ENCODE measurements around the gene CACNA1G. TPM values are rescaled to one million over a fixed set of nuclear protein-coding genes. Genes with fewer than 3 reads are reported as not detected.

Gene CACNA1G
- total and polyA plus RNA-seq, 9 of the 15 experiments (the other 6 are each of a cell fraction or from before 2014, with no cell fraction given), result 0.01 TPM; not detected in 8

DNA sequence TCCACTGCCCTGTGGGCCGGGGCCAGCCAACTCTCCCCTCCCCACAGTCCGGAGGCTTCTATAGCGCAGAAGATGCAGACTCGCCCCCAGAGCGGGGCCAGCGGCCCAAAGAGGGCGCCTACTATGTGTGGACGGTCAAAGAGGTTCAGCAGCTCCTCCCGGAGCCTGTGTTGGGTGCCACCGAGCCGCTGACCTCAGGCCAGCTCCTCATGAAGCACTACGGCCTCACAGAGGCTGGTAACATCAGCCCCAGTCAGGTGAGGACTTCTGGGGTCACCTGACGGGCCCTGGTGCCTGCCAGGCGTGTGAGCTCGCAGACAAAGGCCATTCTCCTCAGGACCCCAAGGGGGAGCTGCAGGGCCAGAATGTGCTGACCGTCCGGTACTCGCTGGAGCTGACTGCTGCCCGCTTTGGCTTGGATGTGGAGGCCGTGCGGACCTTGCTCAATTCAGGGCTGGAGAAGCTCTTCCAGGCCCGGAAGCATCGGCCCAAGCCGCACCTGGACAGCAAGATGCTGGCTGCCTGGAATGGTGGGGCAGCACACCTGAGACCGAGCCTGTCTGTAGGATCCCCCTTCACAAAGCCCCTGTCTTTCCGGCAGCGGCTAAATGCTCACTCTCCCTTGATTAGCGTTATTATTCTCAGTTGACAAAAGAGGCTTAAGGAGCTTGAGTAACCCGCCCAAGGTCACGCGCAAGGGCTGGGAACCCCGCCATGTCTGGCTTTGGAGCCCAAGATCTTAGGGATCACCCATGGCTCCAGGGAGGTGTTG lies 9.7 kb upstream of the CACNA1G start (continued):
- TF ChIP-seq ZBTB33 (CRISPR knock-in tag; IDR thresholded peaks at IDR 0.05) (peak; percentile 87), SNAPC5 (CRISPR knock-in tag; IDR thresholded peaks at IDR 0.05) (no peak), KDM4B (IDR thresholded peaks at IDR 0.05; ENCODE audit: borderline replicate concordance in 2 of 2, low read depth in 1 of 2) (0 out of 4 replicates have a peak, but pooled peaks of 1 of the 2 experiments have one; percentile 16), CREB1 (IDR thresholded peaks at IDR 0.05) (no peak), CREB1 (CRISPR knock-in tag; IDR thresholded peaks at IDR 0.05) (peak; percentile 14; the same call in 1 of the 2 replicates), KLF16 (IDR thresholded peaks at IDR 0.05) (peak; percentile 49; the same call in 1 of the 2 replicates), CREM (IDR thresholded peaks at IDR 0.05; ENCODE audit: low read depth) (peak; percentile 48; the same call in 1 of the 2 replicates), TCF3 (CRISPR knock-in tag; IDR thresholded peaks at IDR 0.05) (no peak), MAZ (CRISPR knock-in tag; conservative IDR thresholded peaks at IDR 0.05 in 1 of 2, IDR thresholded peaks at IDR 0.05 in 1 of 2) (peak; percentile 49 to 61; a peak in 3 of 4 replicates), ZNF766 (CRISPR knock-in tag; conservative IDR thresholded peaks at IDR 0.05) (no peak), BHLHE40 (IDR thresholded peaks at IDR 0.05; ENCODE audit: low read length) (peak; percentile 82), ETS1 (conservative IDR thresholded peaks at IDR 0.05; ENCODE audit: control insufficient read depth, low read depth, low read length) (no peak), EHMT2 (IDR thresholded peaks at IDR 0.05) (no peak), CC2D1A (IDR thresholded peaks at IDR 0.05) (peak; percentile 83), RAD51 (IDR thresholded peaks at IDR 0.05; ENCODE audit: borderline replicate concordance, low read depth) (peak; percentile 83), ELF2 (CRISPR knock-in tag; IDR thresholded peaks at IDR 0.05) (no peak)
- TF ChIP-seq, protein P1, sequence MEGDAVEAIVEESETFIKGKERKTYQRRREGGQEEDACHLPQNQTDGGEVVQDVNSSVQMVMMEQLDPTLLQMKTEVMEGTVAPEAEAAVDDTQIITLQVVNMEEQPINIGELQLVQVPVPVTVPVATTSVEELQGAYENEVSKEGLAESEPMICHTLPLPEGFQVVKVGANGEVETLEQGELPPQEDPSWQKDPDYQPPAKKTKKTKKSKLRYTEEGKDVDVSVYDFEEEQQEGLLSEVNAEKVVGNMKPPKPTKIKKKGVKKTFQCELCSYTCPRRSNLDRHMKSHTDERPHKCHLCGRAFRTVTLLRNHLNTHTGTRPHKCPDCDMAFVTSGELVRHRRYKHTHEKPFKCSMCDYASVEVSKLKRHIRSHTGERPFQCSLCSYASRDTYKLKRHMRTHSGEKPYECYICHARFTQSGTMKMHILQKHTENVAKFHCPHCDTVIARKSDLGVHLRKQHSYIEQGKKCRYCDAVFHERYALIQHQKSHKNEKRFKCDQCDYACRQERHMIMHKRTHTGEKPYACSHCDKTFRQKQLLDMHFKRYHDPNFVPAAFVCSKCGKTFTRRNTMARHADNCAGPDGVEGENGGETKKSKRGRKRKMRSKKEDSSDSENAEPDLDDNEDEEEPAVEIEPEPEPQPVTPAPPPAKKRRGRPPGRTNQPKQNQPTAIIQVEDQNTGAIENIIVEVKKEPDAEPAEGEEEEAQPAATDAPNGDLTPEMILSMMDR (IDR thresholded peaks at IDR 0.05 in 2 of 3, conservative IDR thresholded peaks at IDR 0.05 in 1 of 3; ENCODE audit: insufficient read depth in 2 of 3, low read depth in 1 of 3, low read length in 3 of 3), result peak; percentile 89 to 95 (median 94)
- TF ChIP-seq, protein P2, sequence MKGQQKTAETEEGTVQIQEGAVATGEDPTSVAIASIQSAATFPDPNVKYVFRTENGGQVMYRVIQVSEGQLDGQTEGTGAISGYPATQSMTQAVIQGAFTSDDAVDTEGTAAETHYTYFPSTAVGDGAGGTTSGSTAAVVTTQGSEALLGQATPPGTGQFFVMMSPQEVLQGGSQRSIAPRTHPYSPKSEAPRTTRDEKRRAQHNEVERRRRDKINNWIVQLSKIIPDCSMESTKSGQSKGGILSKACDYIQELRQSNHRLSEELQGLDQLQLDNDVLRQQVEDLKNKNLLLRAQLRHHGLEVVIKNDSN (CRISPR knock-in tag; IDR thresholded peaks at IDR 0.05), result peak; percentile 86
